ENCODE results near the gene BCAS1. TPM values are rescaled to one million over a fixed set of nuclear protein-coding genes. Genes with fewer than 3 reads are reported as not detected.

BCAS1 gene, protein sequence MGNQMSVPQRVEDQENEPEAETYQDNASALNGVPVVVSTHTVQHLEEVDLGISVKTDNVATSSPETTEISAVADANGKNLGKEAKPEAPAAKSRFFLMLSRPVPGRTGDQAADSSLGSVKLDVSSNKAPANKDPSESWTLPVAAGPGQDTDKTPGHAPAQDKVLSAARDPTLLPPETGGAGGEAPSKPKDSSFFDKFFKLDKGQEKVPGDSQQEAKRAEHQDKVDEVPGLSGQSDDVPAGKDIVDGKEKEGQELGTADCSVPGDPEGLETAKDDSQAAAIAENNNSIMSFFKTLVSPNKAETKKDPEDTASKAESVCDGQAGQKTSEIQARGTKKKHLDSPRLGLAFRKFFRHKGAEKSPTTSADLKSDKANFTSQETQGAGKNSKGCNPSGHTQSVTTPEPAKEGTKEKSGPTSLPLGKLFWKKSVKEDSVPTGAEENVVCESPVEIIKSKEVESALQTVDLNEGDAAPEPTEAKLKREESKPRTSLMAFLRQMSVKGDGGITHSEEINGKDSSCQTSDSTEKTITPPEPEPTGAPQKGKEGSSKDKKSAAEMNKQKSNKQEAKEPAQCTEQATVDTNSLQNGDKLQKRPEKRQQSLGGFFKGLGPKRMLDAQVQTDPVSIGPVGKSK
- 0.39 to 1.0 TPM (median 0.53 TPM) in 5 replicates for total RNA-seq (2022; extraction: Qiagen RNA extraction; ENCODE audit: low read depth)

DNA sequence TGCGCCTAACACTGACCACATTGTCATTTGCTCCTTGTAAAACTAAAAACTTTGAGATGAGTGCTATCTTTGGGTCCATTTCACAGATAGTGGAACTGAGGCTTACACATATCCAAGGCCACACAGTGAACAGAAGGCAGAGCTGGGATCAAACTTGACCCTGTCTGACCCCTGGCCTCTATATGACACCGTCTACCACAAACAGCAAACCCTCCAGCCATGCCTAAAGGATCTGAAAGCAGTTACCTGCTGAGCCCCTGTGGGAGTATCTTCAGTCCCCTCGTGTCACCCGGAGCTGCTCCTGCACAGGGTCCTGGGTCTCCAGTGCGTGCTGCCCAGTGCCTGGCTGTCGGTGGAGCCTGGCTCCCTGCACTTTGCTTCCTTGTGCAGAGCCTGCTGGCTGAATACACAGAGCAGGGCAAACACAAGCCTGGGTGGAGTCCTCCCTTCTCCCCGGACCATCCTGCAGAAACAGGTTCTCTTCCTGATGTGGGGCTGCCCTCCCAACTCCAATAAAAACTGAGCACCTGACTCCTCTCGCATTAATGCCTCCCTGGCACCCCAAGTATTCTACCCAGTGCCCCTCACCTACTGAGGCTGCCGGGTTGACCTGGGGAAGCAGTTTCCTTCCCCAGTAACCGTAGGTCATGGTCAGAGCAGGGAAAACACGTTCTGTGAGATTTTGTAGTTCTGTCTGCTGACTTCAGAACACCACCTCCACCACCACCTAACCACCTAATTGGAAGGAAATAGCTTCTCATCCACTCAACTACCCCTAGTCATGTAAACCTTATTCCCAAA lies at the start of gene BCAS1:
TSS of gene BCAS1 (minus strand) at position 408 of the 801 bp plus-strand sequence. CDS start 11,876 bp downstream, outside the sequence.

Other genes starting within 250 kb of the BCAS1 start
- gene CYP24A1, start 103.4 kb upstream of the BCAS1 start, total RNA-seq (2022; extraction: Qiagen RNA extraction; ENCODE audit: low read depth), result 126 to 294 TPM (median 272 TPM) in 5 replicates
- gene PFDN4, start 137.5 kb upstream of the BCAS1 start, total RNA-seq (2022; extraction: Qiagen RNA extraction; ENCODE audit: low read depth), result 43.1 to 89.4 TPM (median 54.5 TPM) in 5 replicates